ENCODE data around the gene PPIL6. TPM values are rescaled to one million over a fixed set of nuclear protein-coding genes. Genes with fewer than 3 reads are reported as not detected.

The PPIL6 gene
- 10 to 100 TPM in 2 of 8 experiments, 1 to 10 TPM in 5, under 1 TPM in 1; 0.87 to 22.4 (median 4.6) TPM for total RNA-seq

DNA sequence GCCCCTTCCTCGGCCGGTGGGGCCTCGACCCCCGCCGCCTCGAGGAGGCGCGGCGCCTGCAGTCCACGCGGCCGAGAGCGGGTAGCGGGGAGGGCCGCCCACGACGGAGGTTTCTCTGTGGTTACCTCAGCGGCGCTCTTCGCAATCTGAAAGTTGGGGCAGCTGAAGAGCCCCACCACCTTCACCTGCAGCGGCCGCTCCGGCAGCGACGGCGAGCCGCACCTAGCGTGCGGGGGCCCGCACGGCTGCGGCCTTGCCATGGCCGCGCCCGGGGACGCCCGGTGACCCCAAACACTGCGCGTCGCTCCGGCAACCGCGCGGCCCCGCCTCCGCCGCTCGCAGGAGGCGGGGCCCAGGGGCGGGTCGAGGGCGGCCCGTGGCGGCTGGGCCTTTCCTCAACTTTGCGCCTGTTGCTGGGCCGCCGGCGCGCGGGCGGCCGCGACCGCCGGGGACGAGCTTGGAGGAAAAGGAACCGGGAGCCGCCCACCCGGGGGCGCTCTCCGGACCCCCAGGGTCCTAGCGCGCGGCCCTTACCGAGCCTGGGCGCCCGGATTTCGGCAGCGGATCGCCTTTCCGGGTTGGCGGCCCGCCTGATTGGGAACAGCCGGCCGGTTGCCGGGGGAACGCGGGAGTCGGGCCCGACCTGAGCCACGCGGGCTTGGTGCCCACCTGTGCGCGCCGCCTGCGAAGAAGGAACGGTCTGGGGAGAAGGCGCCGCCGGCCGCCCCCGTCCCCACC is at the start of gene PPIL6, which contains the start of gene SMPD2:
Gene PPIL6 (minus strand): TSS at position 298 of the 738 bp plus-strand sequence. CDS start 38 bp downstream, at position 260.
Gene SMPD2 (plus strand): TSS at position 394 of the 738 bp plus-strand sequence. CDS start 398 bp downstream, outside the sequence.
- H3K27ac ChIP-seq: peak within 1 kb of the TSS; percentile 32 to 75
- peaks cover 7 to 13% of the 10 kb centered on the region in 2 donors for H3K4me1 ChIP-seq (replicated peaks in 1 of 2)
- in situ Hi-C loops (cut with MboI; ENCODE audit: low pct_unique_long_range_greater_than_20kb in 2 of 9, low sequenced_read_pairs in 9 of 9, unreplicated experiment in 9 of 9): no loop called here
- 0 to 1% (median 0%) methylated on average over 4 to 40 of the region's 102 CpGs; no CpG with 5 or more reads in 5 of the 10 experiments for WGBS, 10 experiments
- peak within 1 kb of the TSS; percentile 45 to 78 (median 70) for H3K4me3 ChIP-seq
- peak; percentile 81 to 91 (median 89) for ATAC-seq (replicated peaks in 6 of 8)

GRCh38 chr6:109488001-109488400 is 47.6 kb upstream of the PPIL6 start:
- Histone ChIP-seq H3K4me3 (no peak overlapping the region), H3K27ac (no peak overlapping the region), H3K4me1 (replicated peaks in 1 of 2) (peaks cover 9 to 14% of the 10 kb centered on the region in 2 donors)
- in situ Hi-C loops (cut with MboI; ENCODE audit: low pct_unique_long_range_greater_than_20kb in 2 of 9, low sequenced_read_pairs in 9 of 9, unreplicated experiment in 9 of 9): no loop called here
- peak in 1 of 8 experiments; percentile 25 for ATAC-seq (replicated peaks in 6 of 8)

DNA sequence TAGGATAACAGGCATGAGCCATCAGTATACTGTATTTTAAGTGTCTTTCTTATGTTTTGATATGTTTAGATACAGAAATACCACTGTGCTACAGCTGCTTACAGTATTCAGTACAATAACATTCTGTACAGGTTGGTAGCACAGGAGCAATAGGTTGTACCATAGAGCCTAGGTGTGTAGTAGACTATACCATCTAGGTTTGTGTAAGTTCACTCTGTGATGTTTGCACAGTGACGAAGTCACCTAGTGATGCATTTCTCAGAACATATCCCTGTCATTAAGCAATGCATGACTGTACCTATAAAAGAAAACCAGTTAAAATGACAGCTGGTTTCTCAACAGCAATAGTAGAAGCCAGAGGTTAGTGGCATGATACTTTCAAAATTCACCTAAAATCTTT is 45.6 kb upstream of the PPIL6 start:
- Histone ChIP-seq H3K4me1 (replicated peaks in 1 of 2) (peaks cover 8 to 17% of the 10 kb centered on the region in 2 donors), H3K4me3 (no peak overlapping the region), H3K27ac (no peak overlapping the region)
- in situ Hi-C loops (cut with MboI; ENCODE audit: low pct_unique_long_range_greater_than_20kb in 2 of 9, low sequenced_read_pairs in 9 of 9, unreplicated experiment in 9 of 9): no loop called here
- ATAC-seq (replicated peaks in 6 of 8): no peak
- 67 to 100% (median 100%) methylated on average over 1 of the region's 1 CpG; no CpG with 5 or more reads in 3 of the 10 experiments for WGBS, 10 experiments

GRCh38 chr6:109485266-109485935 is 45.0 kb upstream of the PPIL6 start:
- in situ Hi-C loops (cut with MboI; ENCODE audit: low pct_unique_long_range_greater_than_20kb in 2 of 9, low sequenced_read_pairs in 9 of 9, unreplicated experiment in 9 of 9): no loop called here
- 33 to 93% (median 83%) methylated on average over 1 to 3 of the region's 3 CpGs; no CpG with 5 or more reads in 3 of the 10 experiments for WGBS, 10 experiments
- Histone ChIP-seq H3K27ac (no peak overlapping the region), H3K4me1 (replicated peaks in 1 of 2) (peaks cover 11 to 18% of the 10 kb centered on the region in 2 donors), H3K4me3 (no peak overlapping the region)
- no peak for ATAC-seq (replicated peaks in 6 of 8)

DNA sequence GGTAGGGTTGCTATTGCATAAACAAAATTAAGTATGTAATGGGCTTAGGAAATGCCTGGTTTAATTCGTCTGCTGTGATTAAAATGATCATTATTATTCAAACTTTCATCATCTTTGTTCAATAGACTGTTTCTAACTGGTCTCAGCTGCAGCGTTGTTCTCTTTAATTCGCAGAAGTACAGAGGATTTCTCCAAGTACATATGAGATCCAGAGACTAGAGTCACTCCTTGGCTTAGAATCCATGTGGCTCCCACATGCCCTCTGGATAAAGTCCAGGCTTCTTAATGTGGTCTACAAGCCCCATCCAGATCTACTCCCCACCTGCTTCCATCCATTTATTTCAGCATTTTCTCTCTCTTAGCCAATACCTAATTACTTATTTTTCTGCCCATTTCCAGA is 43.7 kb upstream of the PPIL6 start:
- Histone ChIP-seq H3K4me3 (peak overlapping the region in 2 of 5 donors; percentile 49 to 52), H3K27ac (no peak overlapping the region), H3K4me1 (replicated peaks in 1 of 2) (peaks cover 19 to 31% of the 10 kb centered on the region in 2 donors)
- ATAC-seq (replicated peaks in 6 of 8): no peak
- in situ Hi-C loops (cut with MboI; ENCODE audit: low pct_unique_long_range_greater_than_20kb in 2 of 9, low sequenced_read_pairs in 9 of 9, unreplicated experiment in 9 of 9): no loop called here
- WGBS, 10 experiments: 4 to 83% (median 64%) methylated on average over 1 to 3 of the region's 3 CpGs; no CpG with 5 or more reads in 1 of the 10 experiments

- peak overlapping the region; percentile 44 to 73 (median 52) for H3K4me3 ChIP-seq
- in situ Hi-C loops (cut with MboI; ENCODE audit: low pct_unique_long_range_greater_than_20kb in 2 of 9, low sequenced_read_pairs in 9 of 9, unreplicated experiment in 9 of 9): no loop called here
- WGBS, 10 experiments: 0 to 20% (median 0%) methylated on average over 1 to 2 of the region's 6 CpGs; no CpG with 5 or more reads in 7 of the 10 experiments
- ATAC-seq (replicated peaks in 6 of 8): no peak
- H3K27ac ChIP-seq: no peak overlapping the region
- H3K4me1 ChIP-seq (replicated peaks in 1 of 2): peaks cover 21 to 35% of the 10 kb centered on the region in 2 donors
Measured at GRCh38 chr6:109483735-109484057, 43.3 kb upstream of the PPIL6 start.

DNA sequence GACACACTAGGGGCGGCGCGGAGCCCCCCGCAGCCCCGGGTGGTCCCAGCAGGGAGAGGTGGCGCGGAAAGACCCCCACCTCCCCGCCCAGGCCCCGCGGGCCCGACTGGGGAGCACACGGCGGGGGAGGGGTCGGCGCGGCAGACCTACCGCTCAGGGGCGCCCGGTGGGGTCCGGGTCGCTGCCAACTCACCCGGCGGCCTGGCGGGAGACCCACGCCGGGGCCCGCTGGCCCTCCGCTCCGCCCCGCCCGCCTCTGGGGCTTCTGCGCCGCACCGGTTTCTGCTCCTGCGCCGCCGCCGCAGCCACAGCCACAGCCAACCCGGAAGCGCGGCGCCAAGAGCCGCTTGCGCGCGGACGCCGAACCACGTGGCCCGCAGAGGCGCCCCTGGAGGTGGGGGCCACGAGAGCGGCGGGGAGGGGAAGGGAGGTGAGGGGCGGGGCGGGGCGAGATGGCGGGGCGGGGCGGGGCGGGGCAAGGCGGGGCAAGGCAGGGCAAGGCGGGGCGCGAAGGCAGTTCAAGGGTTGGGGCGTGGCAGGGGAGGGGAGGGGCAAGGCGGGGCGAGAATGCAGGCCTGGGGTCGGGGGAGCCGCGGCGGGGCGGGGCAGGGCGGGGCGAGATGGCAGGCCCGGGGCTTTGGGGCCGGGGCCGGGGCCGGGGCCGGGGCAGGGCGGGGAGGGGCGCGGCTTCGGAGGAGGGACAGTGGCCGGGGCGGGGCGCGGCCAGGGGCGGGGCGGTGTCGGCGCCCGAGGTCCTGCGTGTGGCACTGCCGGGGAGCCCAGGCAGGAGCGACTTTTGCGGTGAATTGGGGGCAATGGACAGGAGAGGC is 42.7 kb upstream of the PPIL6 start, which contains the start of gene ZBTB24:
Gene ZBTB24 (minus strand): TSS at position 315 of the 830 bp plus-strand sequence. CDS start 1,193 bp downstream, outside the sequence.
- ATAC-seq (replicated peaks in 6 of 8): peak; percentile 84 to 94 (median 92)
- H3K4me1 ChIP-seq (replicated peaks in 1 of 2): peaks cover 21 to 41% of the 10 kb centered on the region in 2 donors
- H3K27ac ChIP-seq: peak within 1 kb of the TSS; percentile 16 to 91
- peak within 1 kb of the TSS; percentile 69 to 100 (median 78) for H3K4me3 ChIP-seq
- WGBS, 10 experiments: 0% methylated on average over 5 of the region's 97 CpGs; no CpG with 5 or more reads in 9 of the 10 experiments
- in situ Hi-C loops (cut with MboI; ENCODE audit: low pct_unique_long_range_greater_than_20kb in 2 of 9, low sequenced_read_pairs in 9 of 9, unreplicated experiment in 9 of 9): no loop called here

- H3K4me1 ChIP-seq (replicated peaks in 1 of 2): peaks cover 29 to 45% of the 10 kb centered on the region in 2 donors
- 84 to 100% (median 96%) methylated on average over 1 to 7 of the region's 7 CpGs for WGBS, 10 experiments
- H3K4me3 ChIP-seq: no peak overlapping the region
- in situ Hi-C loops (cut with MboI; ENCODE audit: low pct_unique_long_range_greater_than_20kb in 2 of 9, low sequenced_read_pairs in 9 of 9, unreplicated experiment in 9 of 9): no loop called here
- H3K27ac ChIP-seq: no peak overlapping the region
- no peak for ATAC-seq (replicated peaks in 6 of 8)
Measured at GRCh38 chr6:109480993-109481480, 40.6 kb upstream of the PPIL6 start.

- Histone ChIP-seq H3K27ac (no peak overlapping the region), H3K4me3 (peak overlapping the region in 1 of 5 donors; percentile 8), H3K4me1 (replicated peaks in 1 of 2) (peaks cover 29 to 45% of the 10 kb centered on the region in 2 donors)
- ATAC-seq (replicated peaks in 6 of 8): no peak
- in situ Hi-C loops (cut with MboI; ENCODE audit: low pct_unique_long_range_greater_than_20kb in 2 of 9, low sequenced_read_pairs in 9 of 9, unreplicated experiment in 9 of 9): no loop called here
- 4 to 79% (median 59%) methylated on average over 2 to 5 of the region's 5 CpGs; no CpG with 5 or more reads in 3 of the 10 experiments for WGBS, 10 experiments
Measured at GRCh38 chr6:109478841-109479624, 38.6 kb upstream of the PPIL6 start.

- ATAC-seq (replicated peaks in 6 of 8): peak in 1 of 8 experiments; percentile 5
- in situ Hi-C loops (cut with MboI; ENCODE audit: low pct_unique_long_range_greater_than_20kb in 2 of 9, low sequenced_read_pairs in 9 of 9, unreplicated experiment in 9 of 9): no loop called here
- no peak overlapping the region for H3K27ac ChIP-seq
- WGBS, 10 experiments: 18 to 83% (median 39%) methylated on average over 3 to 9 of the region's 9 CpGs; no CpG with 5 or more reads in 1 of the 10 experiments
- no peak overlapping the region for H3K4me3 ChIP-seq
- H3K4me1 ChIP-seq (replicated peaks in 1 of 2): peaks cover 29 to 45% of the 10 kb centered on the region in 2 donors
Measured at GRCh38 chr6:109478222-109478805, 37.9 kb upstream of the PPIL6 start.

GRCh38 chr6:109477725-109478124 is 37.3 kb upstream of the PPIL6 start:
- Histone ChIP-seq H3K27ac (no peak overlapping the region), H3K4me1 (replicated peaks in 1 of 2) (peaks cover 29 to 45% of the 10 kb centered on the region in 2 donors), H3K4me3 (no peak overlapping the region)
- 0 to 50% (median 6%) methylated on average over 1 to 2 of the region's 2 CpGs; no CpG with 5 or more reads in 3 of the 10 experiments for WGBS, 10 experiments
- ATAC-seq (replicated peaks in 6 of 8): peak in 1 of 8 experiments; percentile 14
- in situ Hi-C loops (cut with MboI; ENCODE audit: low pct_unique_long_range_greater_than_20kb in 2 of 9, low sequenced_read_pairs in 9 of 9, unreplicated experiment in 9 of 9): no loop called here
